ENCODE data around the gene POU6F1. TPM values are rescaled to one million over a fixed set of nuclear protein-coding genes. Genes with fewer than 3 reads are reported as not detected.

Gene POU6F1
- total and polyA plus RNA-seq, 2 of the 8 experiments (the other 6 are each of a cell fraction or from before 2014, with no cell fraction given) = 5.6 to 8.7 TPM

GRCh38 chr12:51200806-51201205 lies 17.1 kb downstream of the POU6F1 start (continued):
- TF ChIP-seq EGR1 (IDR thresholded peaks at IDR 0.05; ENCODE audit: borderline replicate concordance, low read depth, low read length) (no peak), GTF2F1 (IDR thresholded peaks at IDR 0.05; ENCODE audit: borderline replicate concordance, low read depth, low read length) (no peak), SIN3A (conservative IDR thresholded peaks at IDR 0.05 in 1 of 2, IDR thresholded peaks at IDR 0.05 in 1 of 2; ENCODE audit: low read depth in 1 of 2, low read length in 2 of 2) (no peak), CREB1 (IDR thresholded peaks at IDR 0.05) (no peak), HDAC2 (IDR thresholded peaks at IDR 0.05; ENCODE audit: borderline replicate concordance in 1 of 2, low read depth in 2 of 2, low read length in 2 of 2) (no peak), BCL11A (IDR thresholded peaks at IDR 0.05; ENCODE audit: low read depth in 2 of 2, low read length in 2 of 2) (no peak), RFX5 (IDR thresholded peaks at IDR 0.05; ENCODE audit: borderline replicate concordance, low read depth, low read length) (no peak), NRF1 (IDR thresholded peaks at IDR 0.05; ENCODE audit: low read depth, low read length) (no peak), SP4 (IDR thresholded peaks at IDR 0.05; ENCODE audit: low read length) (no peak), TAF1 (IDR thresholded peaks at IDR 0.05; ENCODE audit: low read depth, low read length) (no peak)

Data from H1 (cell line).